GM18858 (cell line): ENCODE data around the gene SYNM.
A peak's percentile ranks its signal among the peaks of the same experiment; 100 is the strongest.
"Not testable (repeated sequence)": the region's sequence is repeated elsewhere in the genome, so short reads cannot be mapped to it uniquely, and the experiment has no call there.

Experiments
- ATAC-seq: cut with Tn5 transposase; IDR thresholded peaks from one replicate; pipeline ENCODE4 v1.9.1; 2021; ENCODE audit not compliant: unreplicated experiment

Gene SYNM, protein sequence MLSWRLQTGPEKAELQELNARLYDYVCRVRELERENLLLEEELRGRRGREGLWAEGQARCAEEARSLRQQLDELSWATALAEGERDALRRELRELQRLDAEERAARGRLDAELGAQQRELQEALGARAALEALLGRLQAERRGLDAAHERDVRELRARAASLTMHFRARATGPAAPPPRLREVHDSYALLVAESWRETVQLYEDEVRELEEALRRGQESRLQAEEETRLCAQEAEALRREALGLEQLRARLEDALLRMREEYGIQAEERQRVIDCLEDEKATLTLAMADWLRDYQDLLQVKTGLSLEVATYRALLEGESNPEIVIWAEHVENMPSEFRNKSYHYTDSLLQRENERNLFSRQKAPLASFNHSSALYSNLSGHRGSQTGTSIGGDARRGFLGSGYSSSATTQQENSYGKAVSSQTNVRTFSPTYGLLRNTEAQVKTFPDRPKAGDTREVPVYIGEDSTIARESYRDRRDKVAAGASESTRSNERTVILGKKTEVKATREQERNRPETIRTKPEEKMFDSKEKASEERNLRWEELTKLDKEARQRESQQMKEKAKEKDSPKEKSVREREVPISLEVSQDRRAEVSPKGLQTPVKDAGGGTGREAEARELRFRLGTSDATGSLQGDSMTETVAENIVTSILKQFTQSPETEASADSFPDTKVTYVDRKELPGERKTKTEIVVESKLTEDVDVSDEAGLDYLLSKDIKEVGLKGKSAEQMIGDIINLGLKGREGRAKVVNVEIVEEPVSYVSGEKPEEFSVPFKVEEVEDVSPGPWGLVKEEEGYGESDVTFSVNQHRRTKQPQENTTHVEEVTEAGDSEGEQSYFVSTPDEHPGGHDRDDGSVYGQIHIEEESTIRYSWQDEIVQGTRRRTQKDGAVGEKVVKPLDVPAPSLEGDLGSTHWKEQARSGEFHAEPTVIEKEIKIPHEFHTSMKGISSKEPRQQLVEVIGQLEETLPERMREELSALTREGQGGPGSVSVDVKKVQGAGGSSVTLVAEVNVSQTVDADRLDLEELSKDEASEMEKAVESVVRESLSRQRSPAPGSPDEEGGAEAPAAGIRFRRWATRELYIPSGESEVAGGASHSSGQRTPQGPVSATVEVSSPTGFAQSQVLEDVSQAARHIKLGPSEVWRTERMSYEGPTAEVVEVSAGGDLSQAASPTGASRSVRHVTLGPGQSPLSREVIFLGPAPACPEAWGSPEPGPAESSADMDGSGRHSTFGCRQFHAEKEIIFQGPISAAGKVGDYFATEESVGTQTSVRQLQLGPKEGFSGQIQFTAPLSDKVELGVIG (N-terminal part only)

DNA sequence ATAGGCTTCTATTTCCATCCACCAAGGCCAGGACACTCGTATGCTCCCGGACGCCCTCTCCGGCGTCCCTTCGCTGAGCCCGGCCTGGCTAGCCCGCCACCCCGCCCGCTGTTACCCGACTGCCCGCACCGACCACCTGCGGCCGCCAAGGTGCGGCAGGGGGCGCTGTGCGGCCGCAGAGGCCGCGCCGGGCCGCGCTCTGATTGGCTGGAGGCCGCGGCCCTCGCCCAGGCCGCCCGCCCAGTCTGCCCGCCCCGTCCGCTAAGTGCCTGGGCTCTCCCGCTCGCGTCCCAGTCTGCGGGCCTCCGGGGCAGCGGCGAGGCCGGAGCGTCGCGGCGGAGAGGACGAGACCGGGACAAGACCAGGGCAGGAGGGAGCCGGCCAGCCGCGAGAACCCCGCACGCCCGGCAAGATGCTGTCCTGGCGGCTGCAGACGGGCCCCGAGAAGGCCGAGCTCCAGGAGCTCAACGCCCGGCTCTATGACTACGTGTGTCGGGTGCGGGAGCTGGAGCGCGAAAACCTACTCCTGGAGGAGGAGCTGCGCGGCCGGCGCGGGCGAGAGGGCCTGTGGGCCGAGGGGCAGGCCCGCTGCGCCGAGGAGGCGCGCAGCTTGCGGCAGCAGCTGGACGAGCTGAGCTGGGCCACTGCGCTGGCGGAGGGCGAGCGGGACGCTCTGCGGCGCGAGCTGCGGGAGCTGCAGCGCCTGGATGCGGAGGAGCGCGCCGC is at the start of gene SYNM:
TSS of gene SYNM (plus strand) at position 293 of the 726 bp plus-strand sequence. CDS start at position 413, 120 bp downstream.
- peak; percentile 38 for ATAC-seq

GRCh38 chr15:99055555-99056134 is 49.2 kb upstream of the SYNM start:
- ATAC-seq = no peak

DNA sequence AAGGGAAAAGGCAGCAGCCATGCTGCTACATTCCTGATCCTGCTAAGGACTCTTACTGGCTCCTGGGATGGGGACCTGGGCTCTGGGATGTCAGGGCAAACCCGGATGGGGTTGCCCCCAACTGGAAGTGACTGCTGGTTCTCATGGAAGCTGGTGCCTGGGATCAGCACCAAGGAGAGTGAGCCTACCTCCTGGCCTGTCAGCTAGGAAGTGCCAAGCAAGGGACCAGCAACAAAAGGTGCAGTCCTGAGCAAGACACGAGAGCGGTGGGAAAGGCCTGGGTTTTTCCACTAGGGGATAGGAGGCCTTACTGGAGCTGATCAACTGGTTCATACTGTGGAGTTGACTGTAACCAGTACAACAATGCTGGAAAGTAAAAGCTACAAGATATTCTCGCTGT is 47.9 kb upstream of the SYNM start:
- no peak for ATAC-seq

GRCh38 chr15:99057697-99058420 is 47.0 kb upstream of the SYNM start:
- ATAC-seq = no peak

DNA sequence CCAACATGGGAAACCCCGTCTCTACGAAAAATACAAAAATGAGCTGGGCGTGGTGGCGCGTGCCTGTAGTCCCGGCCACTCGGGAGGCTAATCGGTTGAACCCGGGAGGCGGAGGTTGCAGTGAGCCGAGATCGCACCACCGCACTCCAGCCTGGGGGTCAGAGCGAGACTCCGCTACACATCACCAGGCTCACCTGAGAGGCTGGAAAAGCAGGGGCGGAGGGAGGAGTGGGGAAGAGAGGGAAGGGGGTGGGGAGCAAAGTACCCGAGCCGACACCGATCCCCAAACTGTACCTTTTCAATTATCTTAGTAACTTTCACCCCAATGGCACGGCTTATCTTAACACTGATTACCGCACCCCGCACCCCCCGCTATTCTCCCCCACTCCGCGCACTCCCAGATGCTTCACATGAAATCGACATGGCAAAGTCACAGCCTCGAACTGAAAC is 46.4 kb upstream of the SYNM start:
- ATAC-seq = no peak

GRCh38 chr15:99059010-99059981 is 45.6 kb upstream of the SYNM start:
- ATAC-seq = peak; percentile 47

GRCh38 chr15:99060186-99060585 is 44.7 kb upstream of the SYNM start:
- not testable (repeated sequence) for ATAC-seq

DNA sequence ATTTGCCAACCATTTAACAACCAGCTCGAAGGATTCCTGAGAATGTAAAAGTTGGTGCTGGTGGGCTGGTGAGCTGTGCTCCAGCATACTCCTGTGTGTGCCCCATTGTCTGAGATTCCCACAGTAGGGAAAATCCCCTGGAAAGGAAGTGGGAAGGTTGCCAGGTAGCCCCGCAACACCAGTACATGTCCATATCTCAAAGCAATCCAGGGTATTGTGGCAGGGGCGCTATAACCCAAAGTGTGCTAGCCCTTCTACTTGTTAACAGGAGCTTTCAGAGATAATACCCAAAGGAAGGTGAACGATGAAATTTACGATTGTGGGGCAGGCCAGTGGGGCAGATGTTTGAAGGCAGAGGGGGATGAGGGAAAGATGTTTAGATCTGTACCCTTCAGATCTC is 42.7 kb upstream of the SYNM start:
- ATAC-seq = no peak

DNA sequence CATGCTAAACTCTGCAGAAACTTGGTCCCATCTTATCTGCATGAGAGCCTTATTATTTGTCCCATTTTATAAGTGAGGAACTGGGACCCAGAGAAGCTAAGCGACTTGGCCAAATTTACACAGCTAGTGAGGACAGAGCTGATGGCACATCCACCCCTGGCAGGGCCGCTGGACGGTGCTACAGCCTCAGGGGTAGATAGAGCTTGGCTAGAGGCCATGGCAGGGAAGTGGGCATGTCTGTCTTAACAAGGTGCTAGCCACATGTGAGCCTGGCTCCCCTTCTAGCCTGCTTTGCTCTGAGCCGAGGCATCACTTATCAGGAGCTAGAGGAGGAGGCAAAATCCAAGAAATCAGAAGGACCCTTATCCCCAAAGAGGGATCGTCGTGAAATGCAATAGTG is 36.7 kb upstream of the SYNM start:
- no peak for ATAC-seq

DNA sequence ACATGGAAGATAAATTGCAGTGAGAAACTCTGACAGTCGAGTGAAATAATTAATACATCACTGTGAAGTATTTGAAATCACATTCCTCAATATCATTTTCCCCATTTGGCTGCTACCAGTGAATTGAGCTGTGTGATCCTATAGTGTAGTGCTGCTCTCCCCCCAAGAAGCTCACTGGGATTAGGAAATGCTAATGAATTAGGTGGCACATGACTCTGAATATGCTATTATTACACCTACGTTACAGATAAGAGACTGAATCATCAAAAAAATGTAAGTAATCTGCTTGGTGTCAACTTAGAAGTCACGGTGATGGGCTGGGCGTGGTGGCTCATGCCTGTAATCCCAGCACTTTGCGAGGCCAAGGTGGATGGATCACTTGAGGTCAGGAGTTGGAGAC is 34.7 kb upstream of the SYNM start:
- no peak for ATAC-seq

- ATAC-seq = no peak
Measured at GRCh38 chr15:99071091-99071680, 33.7 kb upstream of the SYNM start.

- no peak for ATAC-seq
Measured at GRCh38 chr15:99073008-99073717, 31.7 kb upstream of the SYNM start.

DNA sequence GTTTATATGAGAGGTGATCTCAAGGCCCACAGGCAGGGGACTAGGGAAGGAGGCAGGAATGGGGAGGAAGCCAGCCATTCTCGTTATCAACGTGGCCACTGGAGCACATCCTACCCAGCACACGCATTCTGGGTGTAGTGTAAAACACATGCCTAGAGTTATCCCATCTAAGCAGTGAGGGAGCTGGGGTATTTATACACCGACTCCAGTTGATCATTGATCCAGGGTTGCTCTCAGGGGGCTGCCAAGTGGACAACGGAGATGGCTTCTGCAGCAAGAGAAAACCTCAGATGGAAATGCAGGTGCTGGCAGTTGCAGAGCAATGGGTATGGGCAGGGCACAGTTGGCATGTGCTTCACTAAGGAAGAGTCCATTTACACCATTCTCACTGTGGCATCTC is 30.4 kb upstream of the SYNM start:
- no peak for ATAC-seq

DNA sequence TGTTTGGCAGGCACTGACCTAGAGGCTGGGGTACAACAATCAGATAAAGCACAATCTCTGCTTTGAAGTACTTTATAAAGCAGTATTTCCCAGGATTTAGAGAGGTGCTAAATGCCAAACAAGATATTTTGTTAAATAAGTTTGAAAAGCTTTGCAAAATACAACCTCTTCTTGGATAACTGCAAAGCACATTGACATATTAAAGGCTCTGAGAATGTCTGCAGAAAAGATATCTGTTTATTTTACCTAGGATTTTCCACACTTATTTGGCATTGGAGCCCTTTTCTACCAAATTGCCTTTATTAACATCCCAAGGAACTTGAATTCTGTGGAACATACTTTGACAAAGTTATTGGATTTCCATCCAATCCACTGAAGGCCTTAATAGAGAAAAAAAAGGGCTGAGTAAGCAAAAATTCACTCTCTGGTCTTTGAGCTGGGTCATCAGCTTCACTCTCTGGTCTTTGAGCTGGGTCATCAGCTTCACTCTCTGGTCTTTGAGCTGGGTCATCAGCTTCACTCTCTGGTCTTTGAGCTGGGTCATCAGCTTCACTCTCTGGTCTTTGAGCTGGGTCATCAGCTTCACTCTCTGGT is 29.7 kb upstream of the SYNM start:
- not testable (repeated sequence) for ATAC-seq

DNA sequence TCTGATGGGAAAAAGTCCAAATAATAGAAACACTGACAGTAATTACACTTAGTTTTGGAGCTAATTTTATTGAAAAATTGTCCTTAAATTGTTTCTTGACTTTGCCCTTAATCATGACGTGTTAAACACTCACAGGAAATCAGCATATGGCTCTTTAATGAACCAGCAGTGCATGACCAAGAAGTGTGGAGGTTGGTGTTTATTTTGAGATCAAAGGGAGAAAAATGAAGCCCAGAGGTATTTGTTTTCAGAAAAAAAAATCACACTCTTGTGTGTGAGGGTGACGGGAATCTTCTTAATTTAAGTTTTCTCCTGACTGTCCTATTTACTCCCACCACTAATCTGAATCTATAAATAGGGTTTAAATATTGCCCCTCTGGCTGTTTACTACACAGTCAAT is 28.8 kb upstream of the SYNM start:
- no peak for ATAC-seq

- ATAC-seq = peak; percentile 92
Measured at GRCh38 chr15:99076555-99077308, 28.1 kb upstream of the SYNM start.
